NCI-H524 (cell line): Measurements from ENCODE around the gene AURKAIP1.

Source experiments
- DNase-seq, 2 experiments: peaks; one replicate each; lab custom pipeline; 2025; lab: John Stamatoyannopoulos, UW

The AURKAIP1 gene

GRCh38 chr1:1333551-1334241, 41.3 kb downstream of the AURKAIP1 start:
- no peak for DNase-seq

GRCh38 chr1:1332774-1333480, 42.1 kb downstream of the AURKAIP1 start:
- DNase-seq, result no peak

DNA sequence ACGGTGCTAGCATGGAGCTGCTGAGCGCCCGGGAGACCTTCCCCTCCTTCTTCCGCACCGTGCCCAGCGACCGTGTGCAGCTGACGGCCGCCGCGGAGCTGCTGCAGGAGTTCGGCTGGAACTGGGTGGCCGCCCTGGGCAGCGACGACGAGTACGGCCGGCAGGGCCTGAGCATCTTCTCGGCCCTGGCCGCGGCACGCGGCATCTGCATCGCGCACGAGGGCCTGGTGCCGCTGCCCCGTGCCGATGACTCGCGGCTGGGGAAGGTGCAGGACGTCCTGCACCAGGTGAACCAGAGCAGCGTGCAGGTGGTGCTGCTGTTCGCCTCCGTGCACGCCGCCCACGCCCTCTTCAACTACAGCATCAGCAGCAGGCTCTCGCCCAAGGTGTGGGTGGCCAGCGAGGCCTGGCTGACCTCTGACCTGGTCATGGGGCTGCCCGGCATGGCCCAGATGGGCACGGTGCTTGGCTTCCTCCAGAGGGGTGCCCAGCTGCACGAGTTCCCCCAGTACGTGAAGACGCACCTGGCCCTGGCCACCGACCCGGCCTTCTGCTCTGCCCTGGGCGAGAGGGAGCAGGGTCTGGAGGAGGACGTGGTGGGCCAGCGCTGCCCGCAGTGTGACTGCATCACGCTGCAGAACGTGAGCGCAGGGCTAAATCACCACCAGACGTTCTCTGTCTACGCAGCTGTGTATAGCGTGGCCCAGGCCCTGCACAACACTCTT, 42.8 kb downstream of the AURKAIP1 start:
- DNase-seq, result no peak

GRCh38 chr1:1331068-1331965, 43.7 kb downstream of the AURKAIP1 start, which contains the start of gene TAS1R3:
TAS1R3 (plus strand) TSS chr1:1331280; CDS start chr1:1331346, 66 bp downstream.
- no peak for DNase-seq

DNA sequence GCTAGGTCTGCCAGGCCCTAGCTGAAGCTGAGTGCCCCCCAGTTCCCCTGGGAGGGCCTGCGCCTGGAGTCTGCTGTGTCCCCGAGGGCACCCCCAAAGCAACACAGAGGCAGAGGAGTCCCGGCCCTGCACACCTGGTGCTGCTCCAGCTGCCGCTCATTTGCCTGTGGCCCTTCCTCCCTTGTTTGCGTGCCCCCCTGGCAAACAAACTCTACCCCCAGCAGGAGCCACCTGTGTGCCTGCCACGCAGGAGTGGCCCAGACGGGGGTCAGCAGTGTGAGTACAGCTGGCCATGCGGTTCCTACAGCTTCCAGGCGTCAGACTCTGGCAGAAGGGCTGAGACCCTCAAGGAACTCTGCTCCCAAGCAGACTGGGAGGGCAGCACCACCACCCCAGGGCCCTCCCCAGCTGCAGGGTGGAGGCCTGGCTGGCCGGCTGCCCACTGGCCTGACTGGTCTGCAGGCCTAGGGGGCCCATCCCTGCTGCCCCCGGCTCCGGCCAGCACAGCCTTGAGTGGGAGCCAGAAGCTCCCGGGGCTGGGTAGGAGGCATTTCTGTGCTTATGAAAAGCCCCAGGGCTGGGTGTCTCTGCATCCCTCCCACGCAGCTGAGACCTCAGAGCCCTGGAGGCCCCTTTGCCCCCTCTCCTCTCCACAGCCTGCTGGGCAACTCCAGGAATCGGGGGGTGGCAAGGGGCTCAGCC, 44.5 kb downstream of the AURKAIP1 start:
- DNase-seq, result no peak

DNA sequence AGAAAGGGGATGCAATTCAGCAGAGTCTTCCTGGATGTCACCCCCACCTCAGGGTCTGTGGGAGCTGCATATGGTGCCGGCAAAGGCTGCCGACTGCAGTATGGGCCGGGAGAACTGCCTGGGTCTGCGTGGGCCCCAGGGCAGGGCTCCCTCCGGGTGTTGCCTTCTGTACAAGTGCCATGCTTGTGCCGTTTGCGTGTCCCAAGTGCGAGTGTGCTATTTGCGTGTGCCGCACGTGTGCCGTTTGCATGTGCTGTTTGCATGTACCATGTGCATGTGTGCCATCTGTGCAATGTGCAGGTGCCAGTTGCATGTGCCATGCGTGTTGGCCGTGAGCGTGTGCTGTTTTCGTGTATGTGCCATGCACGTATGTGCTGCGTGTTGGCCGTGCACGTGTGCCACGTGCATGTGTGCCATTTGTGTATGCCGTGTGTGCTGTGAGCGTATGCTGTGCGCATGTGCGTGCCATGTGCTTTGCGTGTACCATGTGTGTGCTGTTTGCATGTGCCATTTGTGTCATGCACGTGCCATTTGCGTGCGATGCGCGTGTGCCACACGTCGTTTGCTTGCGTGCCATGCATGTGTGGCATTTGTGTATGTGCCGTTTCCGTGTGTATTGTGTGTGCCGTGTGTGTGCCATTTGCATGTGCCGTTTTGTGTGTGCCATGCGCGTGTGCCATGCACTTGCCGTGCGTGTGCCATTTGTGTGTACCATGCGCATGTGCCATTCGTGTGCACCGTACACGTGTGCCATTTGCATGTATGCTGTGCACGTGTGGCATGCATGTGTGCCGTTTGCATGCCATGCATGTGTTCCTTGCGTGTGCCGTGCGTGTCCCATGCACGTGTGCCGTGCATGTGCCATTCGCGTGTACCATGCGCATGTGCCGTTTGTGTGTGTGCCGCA, 45.5 kb downstream of the AURKAIP1 start:
- no peak for DNase-seq

DNA sequence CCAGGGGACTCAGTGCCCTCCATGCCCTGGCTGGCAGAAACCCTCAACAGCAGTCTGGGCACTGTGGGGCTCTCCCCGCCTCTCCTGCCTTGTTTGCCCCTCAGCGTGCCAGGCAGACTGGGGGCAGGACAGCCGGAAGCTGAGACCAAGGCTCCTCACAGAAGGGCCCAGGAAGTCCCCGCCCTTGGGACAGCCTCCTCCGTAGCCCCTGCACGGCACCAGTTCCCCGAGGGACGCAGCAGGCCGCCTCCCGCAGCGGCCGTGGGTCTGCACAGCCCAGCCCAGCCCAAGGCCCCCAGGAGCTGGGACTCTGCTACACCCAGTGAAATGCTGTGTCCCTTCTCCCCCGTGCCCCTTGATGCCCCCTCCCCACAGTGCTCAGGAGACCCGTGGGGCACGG, 46.8 kb downstream of the AURKAIP1 start:
- DNase-seq, result no peak

GRCh38 chr1:1327291-1327690, 47.7 kb downstream of the AURKAIP1 start:
- DNase-seq, result no peak

GRCh38 chr1:1326075-1326605, 48.9 kb downstream of the AURKAIP1 start:
- no peak for DNase-seq

- no peak for DNase-seq
These were observed 49.5 kb downstream of the AURKAIP1 start for GRCh38 chr1:1325288-1326074.

GRCh38 chr1:1324524-1325287, 50.3 kb downstream of the AURKAIP1 start, which contains the start of the genes CPTP and INTS11:
CPTP (plus strand) TSS chr1:1324802; CDS start chr1:1326911, 2,109 bp downstream.
INTS11 (minus strand) TSS chr1:1324660; CDS start chr1:1324608, 52 bp downstream.
- peak; percentile 70 to 85 for DNase-seq

DNA sequence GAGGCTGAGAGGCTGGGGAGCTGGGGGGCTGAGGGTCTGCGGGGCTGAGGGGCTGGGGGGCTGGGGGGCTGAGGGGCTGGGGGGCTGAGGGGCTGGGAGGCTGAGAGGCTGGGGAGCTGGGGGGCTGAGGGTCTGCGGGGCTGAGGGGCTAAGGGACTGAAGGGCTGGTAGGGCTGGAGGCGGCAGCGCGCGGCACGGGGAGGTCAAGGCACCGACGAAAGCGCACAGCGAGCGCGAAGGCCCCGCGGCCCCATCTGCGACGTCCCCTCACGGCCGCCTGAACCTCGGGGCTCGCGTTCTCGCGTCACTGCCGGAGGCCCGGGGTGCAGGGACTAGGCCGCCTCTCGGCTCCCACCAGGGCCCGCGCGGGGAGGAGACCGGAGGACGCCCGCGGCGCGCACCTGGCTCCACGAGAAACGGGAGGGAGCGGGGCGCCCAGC, 50.9 kb downstream of the AURKAIP1 start:
- DNase-seq, result no peak
